GM12878 (cell line): ENCODE results near the gene NTN1.

ENCODE experiments used
- KAT2A ChIP-seq: conservative IDR thresholded peaks from 2 replicates; pipeline ENCODE4 v1.6.1; 2011; ENCODE audit warnings: low read depth, low read length; ENCODE audit not compliant: control insufficient read depth
- LARP7 ChIP-seq: fragments of 450-650 bp; IDR thresholded peaks from 2 replicates; pipeline ENCODE4 v1.6.1; 2017; ENCODE audit warnings: mild to moderate bottlenecking
- NRF1 ChIP-seq: conservative IDR thresholded peaks from 2 replicates; pipeline ENCODE4 v1.6.1; 2011; ENCODE audit warnings: mild to moderate bottlenecking, low read depth, low read length, improper control_type of control experiment
- RAD21 ChIP-seq: IDR thresholded peaks from 2 replicates; pipeline ENCODE4 v1.6.1; 2011; ENCODE audit warnings: mild to moderate bottlenecking, low read depth, low read length, moderate library complexity; ENCODE audit not compliant: insufficient read depth
- TAF1 ChIP-seq: IDR thresholded peaks from 2 replicates; pipeline ENCODE4 v1.6.1; 2011; ENCODE audit warnings: mild to moderate bottlenecking, low read depth, low read length, borderline replicate concordance
- TF ChIP-seq, protein P1 (sequence below): IDR thresholded peaks from 2 replicates; pipeline ENCODE4 v1.6.1; 2011; ENCODE audit warnings: low read depth, low read length, improper control_type of control experiment, borderline replicate concordance
- TF ChIP-seq, protein P2 (sequence below): IDR thresholded peaks from 2 replicates; pipeline ENCODE4 v1.6.1; 2012; ENCODE audit warnings: low read depth, low read length, improper control_type of control experiment

DNA sequence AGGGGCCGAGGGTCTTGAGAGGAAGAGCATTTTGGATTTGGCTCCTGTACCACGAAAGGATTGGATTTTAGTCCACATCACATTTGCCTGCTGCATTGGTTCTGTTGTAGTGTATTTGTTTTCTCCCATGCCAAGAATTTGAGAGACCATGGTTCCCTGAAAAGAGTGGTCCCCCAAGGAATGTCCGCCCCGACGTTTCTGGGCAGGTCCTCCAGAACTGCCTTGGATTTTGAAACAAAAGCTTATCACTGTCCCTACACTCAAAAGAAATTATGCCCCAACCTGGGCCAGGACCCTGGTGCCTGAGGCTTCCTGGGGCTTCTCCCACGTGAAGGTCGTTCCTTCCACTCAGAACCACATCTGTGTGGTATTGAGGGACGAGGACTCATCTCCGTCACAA, 10.8 kb downstream of the NTN1 start:
- TF ChIP-seq, protein P1, sequence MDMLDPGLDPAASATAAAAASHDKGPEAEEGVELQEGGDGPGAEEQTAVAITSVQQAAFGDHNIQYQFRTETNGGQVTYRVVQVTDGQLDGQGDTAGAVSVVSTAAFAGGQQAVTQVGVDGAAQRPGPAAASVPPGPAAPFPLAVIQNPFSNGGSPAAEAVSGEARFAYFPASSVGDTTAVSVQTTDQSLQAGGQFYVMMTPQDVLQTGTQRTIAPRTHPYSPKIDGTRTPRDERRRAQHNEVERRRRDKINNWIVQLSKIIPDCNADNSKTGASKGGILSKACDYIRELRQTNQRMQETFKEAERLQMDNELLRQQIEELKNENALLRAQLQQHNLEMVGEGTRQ = no peak
- TF ChIP-seq RAD21 (no peak), NRF1 (no peak), LARP7 (no peak), KAT2A (no peak), TAF1 (no peak)
- TF ChIP-seq, protein P2, sequence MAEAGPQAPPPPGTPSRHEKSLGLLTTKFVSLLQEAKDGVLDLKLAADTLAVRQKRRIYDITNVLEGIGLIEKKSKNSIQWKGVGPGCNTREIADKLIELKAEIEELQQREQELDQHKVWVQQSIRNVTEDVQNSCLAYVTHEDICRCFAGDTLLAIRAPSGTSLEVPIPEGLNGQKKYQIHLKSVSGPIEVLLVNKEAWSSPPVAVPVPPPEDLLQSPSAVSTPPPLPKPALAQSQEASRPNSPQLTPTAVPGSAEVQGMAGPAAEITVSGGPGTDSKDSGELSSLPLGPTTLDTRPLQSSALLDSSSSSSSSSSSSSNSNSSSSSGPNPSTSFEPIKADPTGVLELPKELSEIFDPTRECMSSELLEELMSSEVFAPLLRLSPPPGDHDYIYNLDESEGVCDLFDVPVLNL = no peak
